OCI-LY7 (cell line): ENCODE measurements around the gene MSN.

Source experiments
- CTCF ChIP-seq: fragments of 200-600 bp; sonication (generic); conservative IDR thresholded peaks from 2 replicates; pipeline ENCODE4 v1.5.1; 2014; ENCODE audit warnings: mild to moderate bottlenecking, antibody characterized with exemption, low read length, moderate library complexity, mixed read lengths
- EZH2phosphoT487 ChIP-seq: fragments of 200-600 bp; sonication (generic); IDR thresholded peaks from 2 replicates; pipeline ENCODE4 v1.6.1; 2018; ENCODE audit warnings: low read depth, borderline replicate concordance, mild to moderate bottlenecking, mixed run types, antibody characterized with exemption, low read length, moderate library complexity, mixed read lengths

- TF ChIP-seq CTCF (no peak), EZH2phosphoT487 (no peak)
These were observed 91.1 kb downstream of the MSN start for GRCh38 chrX:65758505-65758904.
